Neutrophil (primary cell): ENCODE results near the gene FHAD1.

Source experiments
- H3K27ac ChIP-seq: fragments of 200-600 bp; sonication (generic); 2 replicates; pipeline ENCODE4 v1.5.1; 2016; ENCODE audit warnings: mild to moderate bottlenecking, moderate library complexity
- H3K27me3 ChIP-seq: fragments of 200-600 bp; sonication (generic); 2 replicates; pipeline ENCODE4 v1.6.0; 2016; ENCODE audit warnings: mild to moderate bottlenecking
- H3K36me3 ChIP-seq: fragments of 200-600 bp; sonication (generic); 2 replicates; pipeline ENCODE4 v1.5.1; 2017
- H3K4me1 ChIP-seq, 2 experiments: fragments of 200-600 bp in 1 of 2; sonication (generic) in 1 of 2; 1 replicate in 1 of 2; 2 replicates in 1 of 2; pipeline versions ENCODE4 v1.5.1 to v1.6.1; 2013 to 2016; ENCODE audit warnings: low read depth in 1 of 2, low read length in 1 of 2, mild to moderate bottlenecking in 1 of 2, moderate library complexity in 1 of 2; ENCODE audit not compliant: control insufficient read depth in 1 of 2, insufficient read depth in 1 of 2
- H3K4me3 ChIP-seq, 2 experiments: fragments of 200-600 bp in 1 of 2; sonication (generic) in 1 of 2; 1 replicate in 1 of 2; 2 replicates in 1 of 2; pipeline ENCODE4 v1.5.1; 2013 to 2016; ENCODE audit warnings: low read depth in 1 of 2, low read length in 1 of 2, mild to moderate bottlenecking in 1 of 2, moderate library complexity in 1 of 2
- H3K9me3 ChIP-seq: fragments of 200-600 bp; sonication (generic); 2 replicates; pipeline ENCODE4 v1.5.1; 2016
- TF ChIP-seq, protein P1 (sequence below): fragments of 200-600 bp; sonication (generic); IDR thresholded peaks from 2 replicates; pipeline ENCODE4 v1.5.1; 2016; ENCODE audit warnings: antibody characterized with exemption

The FHAD1 gene

DNA sequence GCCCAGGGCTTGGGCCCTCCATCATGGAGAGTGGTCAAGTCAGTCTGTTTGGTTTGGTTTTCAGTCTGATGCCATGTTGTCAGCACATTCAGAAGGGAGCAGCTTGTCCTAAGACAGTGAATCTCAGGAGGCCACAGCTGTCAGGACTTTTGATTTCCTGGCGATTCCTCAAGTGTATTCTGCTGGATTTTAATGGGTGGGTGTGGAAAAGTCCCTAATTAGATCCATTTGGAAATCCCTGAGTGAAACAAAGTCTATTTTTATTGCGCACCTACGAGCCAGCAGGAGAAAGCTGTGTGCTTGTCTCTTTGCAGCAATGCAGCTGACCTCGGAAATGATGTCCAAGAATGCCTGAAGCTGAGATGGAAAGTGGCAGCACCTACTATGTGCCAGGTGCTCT is 21.6 kb upstream of the FHAD1 start:
- Histone ChIP-seq H3K36me3 (no peaks in the 10 kb centered on the region), H3K27me3 (no peaks in the 10 kb centered on the region), H3K4me3 (no peak overlapping the region), H3K27ac (no peak overlapping the region), H3K4me1 (peaks cover 15 to 19% of the 10 kb centered on the region in 2 experiments), H3K9me3 (no peaks in the 10 kb centered on the region)
- TF ChIP-seq, protein P1, sequence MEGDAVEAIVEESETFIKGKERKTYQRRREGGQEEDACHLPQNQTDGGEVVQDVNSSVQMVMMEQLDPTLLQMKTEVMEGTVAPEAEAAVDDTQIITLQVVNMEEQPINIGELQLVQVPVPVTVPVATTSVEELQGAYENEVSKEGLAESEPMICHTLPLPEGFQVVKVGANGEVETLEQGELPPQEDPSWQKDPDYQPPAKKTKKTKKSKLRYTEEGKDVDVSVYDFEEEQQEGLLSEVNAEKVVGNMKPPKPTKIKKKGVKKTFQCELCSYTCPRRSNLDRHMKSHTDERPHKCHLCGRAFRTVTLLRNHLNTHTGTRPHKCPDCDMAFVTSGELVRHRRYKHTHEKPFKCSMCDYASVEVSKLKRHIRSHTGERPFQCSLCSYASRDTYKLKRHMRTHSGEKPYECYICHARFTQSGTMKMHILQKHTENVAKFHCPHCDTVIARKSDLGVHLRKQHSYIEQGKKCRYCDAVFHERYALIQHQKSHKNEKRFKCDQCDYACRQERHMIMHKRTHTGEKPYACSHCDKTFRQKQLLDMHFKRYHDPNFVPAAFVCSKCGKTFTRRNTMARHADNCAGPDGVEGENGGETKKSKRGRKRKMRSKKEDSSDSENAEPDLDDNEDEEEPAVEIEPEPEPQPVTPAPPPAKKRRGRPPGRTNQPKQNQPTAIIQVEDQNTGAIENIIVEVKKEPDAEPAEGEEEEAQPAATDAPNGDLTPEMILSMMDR: no peak

DNA sequence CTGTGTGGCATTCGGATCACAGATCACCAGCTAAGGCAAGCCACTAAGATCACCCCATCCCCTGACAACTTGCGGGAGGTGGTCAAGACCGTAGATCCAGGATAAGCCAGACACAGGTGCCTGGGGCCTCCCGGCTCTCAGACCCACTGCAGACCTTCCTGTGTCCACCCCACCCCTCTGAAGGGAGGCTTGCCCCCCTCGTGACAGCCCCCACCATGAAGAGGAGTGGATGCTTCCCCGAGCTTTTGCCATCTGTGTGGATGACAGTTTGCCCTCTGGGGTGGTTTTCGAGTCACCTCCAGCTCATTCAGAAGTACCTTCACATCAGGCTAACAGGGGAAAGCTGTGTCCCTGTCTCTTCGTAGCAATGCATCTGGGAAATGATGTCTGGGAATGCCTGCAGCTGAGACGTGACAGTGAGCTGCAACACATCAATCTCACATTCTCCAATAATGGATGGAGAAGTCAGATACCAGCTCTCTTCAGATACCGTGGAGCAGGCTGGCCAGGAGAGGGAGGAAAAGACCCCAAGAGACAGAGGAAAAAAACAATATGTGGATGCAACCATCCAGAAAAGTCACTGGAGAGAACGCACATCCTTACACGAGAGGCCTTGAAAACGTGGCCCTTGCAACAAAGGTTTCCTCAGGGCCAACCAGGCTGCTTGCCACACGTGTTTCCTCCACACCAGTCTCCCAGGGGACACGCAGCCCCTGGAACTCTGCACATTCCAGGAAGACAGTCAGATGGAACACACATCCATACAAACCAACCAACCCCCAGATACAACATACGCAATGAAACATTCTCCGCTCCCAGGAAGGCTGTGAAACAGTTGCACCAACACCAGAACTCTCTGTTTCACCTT is 20.4 kb upstream of the FHAD1 start:
- TF ChIP-seq, protein P1: no peak
- no peak overlapping the region for H3K27ac ChIP-seq
- H3K9me3 ChIP-seq: no peaks in the 10 kb centered on the region
- H3K4me1 ChIP-seq: peaks cover 18 to 19% of the 10 kb centered on the region in 2 experiments
- H3K4me3 ChIP-seq: no peak overlapping the region
- no peaks in the 10 kb centered on the region for H3K27me3 ChIP-seq
- H3K36me3 ChIP-seq: no peaks in the 10 kb centered on the region

DNA sequence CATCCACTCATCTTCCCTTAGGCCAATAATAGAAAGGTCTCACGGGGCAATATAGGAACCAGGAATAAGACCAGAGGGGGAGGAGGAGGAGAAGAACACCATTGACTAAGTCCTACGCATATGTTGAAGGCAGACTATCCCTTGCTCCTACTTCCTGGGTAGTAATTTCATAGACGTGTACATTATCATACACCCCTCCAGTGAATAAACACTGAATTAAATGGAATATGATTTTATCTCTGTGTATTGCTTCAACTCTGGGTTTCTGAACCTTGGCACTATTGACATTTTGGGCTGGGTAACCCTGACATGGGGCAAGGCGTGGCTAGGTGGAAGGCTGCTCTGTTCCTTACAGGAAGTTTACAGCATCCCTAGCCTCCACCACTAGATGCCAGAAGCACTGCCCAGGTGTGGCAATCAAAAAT is 17.3 kb upstream of the FHAD1 start:
- H3K36me3 ChIP-seq: no peaks in the 10 kb centered on the region
- H3K27ac ChIP-seq: no peak overlapping the region
- no peak overlapping the region for H3K4me3 ChIP-seq
- H3K4me1 ChIP-seq: peaks cover 6 to 11% of the 10 kb centered on the region in 2 experiments
- no peaks in the 10 kb centered on the region for H3K27me3 ChIP-seq
- TF ChIP-seq, protein P1: no peak
- H3K9me3 ChIP-seq: no peaks in the 10 kb centered on the region

DNA sequence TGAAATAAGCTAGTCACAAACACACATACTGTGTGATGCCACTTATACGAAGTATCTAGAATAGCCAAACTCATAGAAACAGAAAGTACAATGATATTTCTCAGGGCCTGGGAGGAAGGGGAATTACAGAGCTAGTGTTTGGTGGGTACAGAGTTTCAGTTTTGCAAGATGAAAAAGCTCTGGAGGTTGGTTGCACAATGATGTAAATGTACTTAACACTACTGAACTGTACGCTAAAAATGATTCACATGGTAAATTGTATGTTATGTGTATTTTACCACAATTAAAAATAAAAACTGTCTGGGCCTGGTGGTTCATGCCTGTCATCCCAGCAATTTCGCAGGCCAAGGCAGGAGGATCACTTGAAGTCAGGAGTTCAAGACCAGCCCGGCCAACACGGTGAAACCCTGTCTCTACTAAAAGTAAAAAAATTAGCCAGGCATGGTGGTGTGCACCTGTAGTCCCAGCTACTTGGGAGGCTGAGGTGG is 15.3 kb upstream of the FHAD1 start:
- TF ChIP-seq, protein P1: no peak

DNA sequence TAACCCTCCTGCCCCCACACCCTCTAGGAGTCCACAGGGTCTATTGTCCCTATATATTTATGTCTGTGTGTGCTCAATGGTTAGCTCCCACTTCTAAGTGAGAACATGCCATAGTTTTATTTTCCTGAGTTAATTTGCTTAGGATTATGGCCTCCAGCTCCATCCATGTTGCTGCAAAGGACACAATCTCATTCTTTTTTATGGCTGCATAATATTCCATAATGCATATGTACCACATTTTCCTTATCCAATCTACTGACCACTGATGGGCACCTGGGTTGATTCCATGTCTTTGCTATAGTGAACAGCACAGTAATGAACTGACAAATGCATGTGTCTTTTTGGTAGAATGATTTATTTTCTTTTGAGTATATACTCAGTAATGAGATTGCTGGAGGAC is 13.3 kb upstream of the FHAD1 start:
- Histone ChIP-seq H3K9me3 (no peaks in the 10 kb centered on the region), H3K27me3 (no peaks in the 10 kb centered on the region), H3K4me3 (no peak overlapping the region), H3K4me1 (peaks cover 4 to 5% of the 10 kb centered on the region in 2 experiments), H3K27ac (no peak overlapping the region), H3K36me3 (no peaks in the 10 kb centered on the region)
- TF ChIP-seq, protein P1: no peak

More for the DNA sequence above, 15.3 kb upstream of the FHAD1 start:
- Histone ChIP-seq H3K4me1 (peaks cover 4 to 5% of the 10 kb centered on the region in 2 experiments), H3K4me3 (no peak overlapping the region), H3K36me3 (no peaks in the 10 kb centered on the region), H3K27me3 (no peaks in the 10 kb centered on the region), H3K27ac (no peak overlapping the region), H3K9me3 (no peaks in the 10 kb centered on the region)
